Prostate gland (tissue), 2 donors: ENCODE results near the gene CENPW. TPM values are rescaled to one million over a fixed set of nuclear protein-coding genes. Genes with fewer than 3 reads are reported as not detected.

Source experiments
- DNase-seq: peaks from one replicate; pipeline ENCODE4 v3.0.0-alpha.2; 2019; ENCODE audit warnings: low spot score
- H3K27ac ChIP-seq, 2 donors: fragments of 200-600 bp; sonication (generic); 2 replicates each; pipeline ENCODE4 v1.5.1; 2017 to 2019
- H3K27me3 ChIP-seq: fragments of 200-600 bp; sonication (generic); replicated peaks from 2 replicates; pipeline ENCODE4 v1.5.1; 2019; ENCODE audit not compliant: insufficient read depth
- H3K36me3 ChIP-seq, 2 donors: fragments of 200-600 bp; sonication (generic); 1 replicate in 1 of 2; 2 replicates in 1 of 2; pipeline versions ENCODE4 v1.5.1 to v1.8.1; 2017 to 2019
- H3K4me1 ChIP-seq: fragments of 200-600 bp; sonication (generic); replicated peaks from 2 replicates; pipeline ENCODE4 v1.5.1; 2019
- H3K4me3 ChIP-seq, 2 donors: fragments of 200-600 bp; sonication (generic); 2 replicates each; pipeline ENCODE4 v1.5.1; 2017 to 2019
- H3K9me3 ChIP-seq: fragments of 200-600 bp; sonication (generic); 2 replicates; pipeline ENCODE4 v1.5.1; 2017
- POLR2A ChIP-seq: fragments of 450-650 bp; IDR thresholded peaks from one replicate; pipeline ENCODE4 v1.6.1; 2016; ENCODE audit warnings: antibody characterized with exemption, mild to moderate bottlenecking
- POLR2AphosphoS5 ChIP-seq: sonication (generic); formaldehyde crosslinking; IDR thresholded peaks from one replicate; pipeline ENCODE4 v1.6.1; 2017; ENCODE audit warnings: antibody characterized with exemption
- WGBS: methylation state at CpG from one replicate; pipeline ENCODE4 v1.1.5; 2018; 5-methylcytosine and 5-hydroxymethylcytosine counted together
- intact Hi-C: fragments of 100-400 bp; cut with DNase I; formaldehyde crosslinking; loops from one replicate; pipeline ENCODE4 v1.14.2; 2022
- total RNA-seq, 2 donors: library from RNA; depleted of rRNA; stranded (reverse); fragments of >200 nt; gene quantifications; one replicate each; pipeline ENCODE4 v1.1.0, GENCODE V29; 2016
- TF ChIP-seq, protein P1 (sequence below), 4 experiments: fragments of 200-600 bp in 2 of 4; fragments of 450-650 bp in 2 of 4; sonication (generic) in 2 of 4; IDR thresholded peaks; 1 replicate in 3 of 4; 2 replicates in 1 of 4; pipeline ENCODE4 v1.5.1; 2016 to 2019; ENCODE audit warnings: antibody characterized with exemption in 4 of 4, mild to moderate bottlenecking in 2 of 4, moderate library complexity in 2 of 4

The CENPW gene
- total RNA-seq, 2 donors from 2014 or later, result 2.1 TPM; not detected in 1

DNA sequence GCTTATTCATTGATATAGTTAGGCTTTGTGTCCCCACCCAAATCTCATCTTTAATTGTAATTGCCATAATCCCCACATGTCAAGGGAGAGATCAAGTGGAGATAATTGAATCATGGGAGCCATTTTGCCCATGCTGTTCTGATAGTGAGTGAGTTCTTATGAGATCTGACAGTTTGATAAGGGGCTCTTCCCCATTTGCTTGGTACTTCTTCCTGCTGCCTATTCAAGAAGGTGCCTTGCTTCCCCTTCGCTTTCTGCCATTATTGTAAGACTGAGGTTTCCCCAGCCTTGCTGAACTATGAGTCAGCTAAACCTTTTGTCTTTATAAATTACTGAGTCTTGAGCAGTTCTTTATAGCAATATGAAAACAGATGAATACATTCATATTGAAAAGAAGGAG is 45.6 kb downstream of the CENPW start:
- Histone ChIP-seq H3K4me3 (no peak overlapping the region), H3K27ac (no peak overlapping the region), H3K27me3 (no peaks in the 10 kb centered on the region), H3K9me3 (no peaks in the 10 kb centered on the region), H3K36me3 (no peaks in the 10 kb centered on the region), H3K4me1 (no peaks in the 10 kb centered on the region)
- intact Hi-C loops, result no loop called here
- WGBS, result 93% methylated on average over 1 of the region's 1 CpG
- no peak for TF ChIP-seq POLR2A
- TF ChIP-seq POLR2AphosphoS5, result no peak
- TF ChIP-seq, protein P1, sequence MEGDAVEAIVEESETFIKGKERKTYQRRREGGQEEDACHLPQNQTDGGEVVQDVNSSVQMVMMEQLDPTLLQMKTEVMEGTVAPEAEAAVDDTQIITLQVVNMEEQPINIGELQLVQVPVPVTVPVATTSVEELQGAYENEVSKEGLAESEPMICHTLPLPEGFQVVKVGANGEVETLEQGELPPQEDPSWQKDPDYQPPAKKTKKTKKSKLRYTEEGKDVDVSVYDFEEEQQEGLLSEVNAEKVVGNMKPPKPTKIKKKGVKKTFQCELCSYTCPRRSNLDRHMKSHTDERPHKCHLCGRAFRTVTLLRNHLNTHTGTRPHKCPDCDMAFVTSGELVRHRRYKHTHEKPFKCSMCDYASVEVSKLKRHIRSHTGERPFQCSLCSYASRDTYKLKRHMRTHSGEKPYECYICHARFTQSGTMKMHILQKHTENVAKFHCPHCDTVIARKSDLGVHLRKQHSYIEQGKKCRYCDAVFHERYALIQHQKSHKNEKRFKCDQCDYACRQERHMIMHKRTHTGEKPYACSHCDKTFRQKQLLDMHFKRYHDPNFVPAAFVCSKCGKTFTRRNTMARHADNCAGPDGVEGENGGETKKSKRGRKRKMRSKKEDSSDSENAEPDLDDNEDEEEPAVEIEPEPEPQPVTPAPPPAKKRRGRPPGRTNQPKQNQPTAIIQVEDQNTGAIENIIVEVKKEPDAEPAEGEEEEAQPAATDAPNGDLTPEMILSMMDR (IDR thresholded peaks at IDR 0.05), result no peak
- no peak for DNase-seq

DNA sequence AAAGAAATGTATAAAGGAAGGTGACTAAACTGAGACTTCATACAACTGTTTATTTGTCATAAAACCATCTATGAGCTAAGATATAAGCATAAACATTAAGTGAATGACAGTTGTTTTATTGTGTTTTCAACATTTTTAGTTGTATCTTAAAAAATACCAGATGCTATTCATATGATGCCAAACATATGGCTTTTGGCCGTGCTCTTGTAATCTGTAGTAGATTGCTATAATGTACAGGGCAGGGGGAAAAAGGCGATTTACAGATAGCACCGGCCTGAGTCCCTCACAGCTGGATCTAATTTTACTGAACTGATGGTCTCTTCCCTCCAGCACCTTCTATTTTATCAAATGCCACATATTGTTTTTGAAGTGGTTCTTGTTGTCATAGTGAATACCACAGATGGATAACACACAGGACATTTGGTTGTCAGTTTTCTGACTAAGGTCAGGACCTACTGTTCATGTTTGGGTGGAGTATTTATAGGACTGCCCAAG is 48.2 kb downstream of the CENPW start:
- intact Hi-C loops, result no loop called here
- 51% methylated on average over 3 of the region's 3 CpGs for WGBS
- no peaks in the 10 kb centered on the region for H3K4me1 ChIP-seq
- no peaks in the 10 kb centered on the region for H3K9me3 ChIP-seq
- no peak for DNase-seq
- TF ChIP-seq POLR2A, result no peak
- TF ChIP-seq, protein P1 (IDR thresholded peaks at IDR 0.05), result no peak
- H3K4me3 ChIP-seq, result no peak overlapping the region
- no peaks in the 10 kb centered on the region for H3K27me3 ChIP-seq
- H3K36me3 ChIP-seq, result no peaks in the 10 kb centered on the region
- no peak overlapping the region for H3K27ac ChIP-seq

DNA sequence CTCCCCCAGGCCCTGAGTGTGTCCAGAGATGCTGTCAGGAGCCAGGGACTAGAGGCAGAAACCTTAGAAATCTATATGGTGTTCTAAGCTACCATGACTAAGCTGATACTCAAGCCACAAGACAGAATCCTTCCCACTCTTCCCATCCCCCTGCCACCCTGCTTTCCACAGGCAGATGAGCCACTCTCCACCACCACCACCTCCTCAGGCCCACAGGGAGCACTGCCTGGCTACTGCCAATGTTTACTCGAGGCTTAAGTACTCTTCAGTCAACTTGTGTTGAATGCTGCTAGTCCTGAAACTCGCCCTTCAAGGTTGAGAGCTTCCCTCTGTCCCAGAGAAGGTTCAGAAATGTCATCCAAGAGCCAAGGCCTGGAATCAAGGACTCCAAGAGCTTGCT is 56.2 kb downstream of the CENPW start:
- Histone ChIP-seq H3K27ac (no peak overlapping the region), H3K4me3 (no peak overlapping the region), H3K36me3 (no peaks in the 10 kb centered on the region), H3K9me3 (no peaks in the 10 kb centered on the region), H3K27me3 (no peaks in the 10 kb centered on the region), H3K4me1 (no peaks in the 10 kb centered on the region)
- TF ChIP-seq POLR2A (no peak), POLR2AphosphoS5 (no peak)
- TF ChIP-seq, protein P1 (IDR thresholded peaks at IDR 0.05), result no peak
- 65% methylated on average over 2 of the region's 2 CpGs for WGBS
- DNase-seq, result no peak
- intact Hi-C loops, result no loop called here
